Activated CD4-positive, alpha-beta T cell treated with anti-CD3 and anti-CD28 coated beads, Interleukin-10, Interleukin-2, amounts not matched to agents 100 ng/mL and 50 ng/mL, durations not matched to agents 16 hours and 8 hours (primary cell): ENCODE data around the gene VSTM2B.
"Not testable (repeated sequence)": the region's sequence is repeated elsewhere in the genome, so short reads cannot be mapped to it uniquely, and the experiment has no call there.

ENCODE experiments used
- DNase-seq: peaks from one replicate; pipeline ENCODE4 v3.0.0-alpha.2; 2020

Gene VSTM2B

DNA sequence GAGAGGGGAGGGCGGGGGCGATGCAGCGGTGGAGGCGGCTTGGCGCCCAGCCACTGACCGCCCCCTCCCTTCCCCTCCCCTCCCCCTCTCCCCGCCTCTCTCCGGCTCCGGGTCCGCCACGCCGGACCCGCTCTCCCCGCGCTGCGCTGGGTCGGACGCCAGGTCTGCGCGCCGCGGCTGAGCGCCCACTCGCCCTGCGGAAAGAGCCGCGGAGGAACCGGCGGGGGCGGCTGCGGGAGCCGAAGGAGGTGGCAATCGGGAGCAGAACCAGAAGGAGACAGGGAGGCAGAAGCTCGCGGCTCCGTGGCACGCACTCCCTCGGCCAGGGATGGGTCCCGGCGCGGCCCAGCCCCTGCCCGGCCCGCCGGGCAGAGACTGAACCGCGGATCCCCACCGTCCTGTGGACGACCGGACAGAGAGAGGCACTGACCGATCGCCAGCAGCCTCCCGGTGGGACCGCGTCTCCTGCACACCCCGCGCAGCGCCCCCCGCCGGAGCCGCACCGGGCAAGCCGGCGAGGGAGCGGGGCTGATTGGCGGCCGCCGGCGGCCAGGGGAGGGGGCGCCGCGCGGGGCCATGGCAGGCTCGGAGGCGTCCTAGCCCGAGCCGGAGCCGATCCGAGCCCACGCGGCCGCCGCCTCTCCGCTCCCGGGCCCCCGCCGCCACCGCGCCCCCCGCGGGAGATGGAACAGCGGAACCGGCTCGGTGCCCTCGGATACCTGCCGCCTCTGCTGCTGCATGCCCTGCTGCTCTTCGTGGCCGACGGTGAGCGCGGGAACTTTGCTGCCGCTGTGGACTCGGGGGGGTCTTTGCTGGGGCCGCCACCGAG, at the start of gene VSTM2B:
Gene VSTM2B (plus strand): TSS at position 94 of the 829 bp plus-strand sequence. CDS start 590 bp downstream, at position 684.
- DNase-seq = no peak

DNA sequence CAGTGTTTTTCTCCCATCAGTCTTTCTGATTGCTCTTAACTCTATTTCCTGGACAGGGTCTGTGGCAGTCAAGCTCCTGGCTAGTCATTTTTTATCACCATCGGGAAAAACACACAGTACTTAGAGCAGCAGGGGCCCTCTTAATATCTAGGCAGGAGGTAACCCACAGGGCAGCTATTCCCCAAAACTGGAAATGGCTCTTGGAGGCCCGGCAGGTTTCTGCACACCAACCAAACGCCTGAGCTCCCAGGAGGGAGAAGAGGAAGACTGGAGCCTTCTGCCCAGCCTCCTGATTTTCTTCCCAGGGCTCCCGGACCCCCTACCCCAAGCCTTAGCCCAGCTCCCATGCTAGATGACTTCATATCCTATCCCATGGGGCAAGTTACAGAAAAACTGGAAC, 49.3 kb upstream of the VSTM2B start:
- DNase-seq = no peak

DNA sequence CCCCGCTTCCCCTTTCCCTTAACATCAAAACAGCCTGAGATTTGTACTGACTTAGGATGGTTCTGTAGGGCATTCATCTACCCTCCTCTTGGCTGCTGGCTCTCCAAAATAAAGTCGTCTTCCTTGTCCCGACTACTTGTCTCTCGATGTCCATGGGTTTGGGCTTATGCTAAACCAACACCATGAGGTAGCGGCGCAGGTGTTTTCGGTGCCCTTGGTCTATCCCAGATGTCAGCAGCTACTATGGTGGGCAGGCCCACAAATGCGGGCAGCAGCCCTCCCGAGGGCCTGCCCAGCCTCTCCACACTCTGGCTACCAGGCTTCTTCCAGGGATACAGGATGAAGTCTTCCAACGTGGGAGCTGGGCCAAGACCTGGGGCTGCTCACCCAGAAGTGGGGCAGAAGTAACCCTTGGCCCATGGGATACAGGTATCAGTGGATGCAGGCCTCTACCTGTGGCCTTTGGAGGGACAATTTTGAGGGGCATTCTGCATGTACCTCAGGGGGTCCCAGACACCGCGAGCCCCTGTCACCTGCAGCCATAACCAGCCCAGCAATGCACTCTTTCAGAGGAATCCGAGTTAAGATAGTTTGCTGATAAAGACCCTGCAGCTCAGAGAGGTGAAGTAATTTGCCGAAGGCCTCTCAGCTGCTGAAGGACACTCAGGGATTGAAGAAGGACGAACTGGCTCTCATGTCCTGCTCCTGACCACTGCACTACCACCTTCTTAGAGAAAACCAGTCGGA, 47.8 kb upstream of the VSTM2B start:
- no peak for DNase-seq

DNA sequence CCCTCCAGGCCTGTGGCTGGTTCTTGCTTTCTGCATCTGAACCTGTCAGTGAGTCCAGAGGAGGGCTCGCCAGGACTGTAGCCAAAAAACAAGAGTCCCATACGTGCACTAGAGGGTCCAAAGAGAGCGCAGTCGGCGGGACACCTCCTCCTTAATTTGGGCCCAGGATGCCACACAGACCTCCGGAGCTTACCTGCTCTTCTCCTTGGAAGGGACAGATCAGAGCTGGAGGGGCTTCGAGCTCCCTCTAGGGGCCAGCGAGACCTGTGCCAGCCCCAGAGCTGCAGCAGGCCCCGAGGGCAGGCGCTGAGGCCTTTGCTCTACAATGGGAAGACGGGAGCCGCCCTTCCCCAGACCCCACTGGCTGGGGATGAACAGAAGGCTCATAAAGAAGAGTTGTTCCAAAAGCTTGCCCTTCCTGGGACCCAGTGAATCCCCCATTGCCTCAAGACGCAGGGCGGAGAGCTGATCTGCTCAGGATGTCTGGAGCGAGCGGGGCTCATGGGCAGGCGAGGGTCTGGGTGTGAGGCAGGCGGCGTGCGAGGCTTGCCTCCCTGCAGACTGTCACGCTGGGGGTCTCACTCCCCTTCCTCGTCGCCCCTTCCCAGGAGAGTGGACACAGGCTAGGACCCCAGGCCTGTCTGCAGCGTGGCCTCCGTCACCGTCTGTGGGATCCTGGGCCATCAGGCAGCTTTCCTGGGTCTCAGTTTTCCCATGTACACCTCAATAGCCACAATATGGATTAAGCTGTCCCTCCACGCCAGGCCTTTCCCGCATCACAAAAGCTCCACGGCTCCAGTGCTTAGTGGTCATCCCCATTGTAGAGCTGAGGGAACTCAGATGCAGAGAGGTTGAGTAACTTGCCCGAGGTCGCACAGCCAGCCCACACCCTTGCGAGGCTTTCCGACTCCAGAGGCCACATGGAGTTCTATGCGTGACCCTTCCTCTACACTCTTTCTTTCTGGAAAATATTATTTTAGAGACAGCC, 46.9 kb upstream of the VSTM2B start:
- peak; percentile 43 for DNase-seq

DNA sequence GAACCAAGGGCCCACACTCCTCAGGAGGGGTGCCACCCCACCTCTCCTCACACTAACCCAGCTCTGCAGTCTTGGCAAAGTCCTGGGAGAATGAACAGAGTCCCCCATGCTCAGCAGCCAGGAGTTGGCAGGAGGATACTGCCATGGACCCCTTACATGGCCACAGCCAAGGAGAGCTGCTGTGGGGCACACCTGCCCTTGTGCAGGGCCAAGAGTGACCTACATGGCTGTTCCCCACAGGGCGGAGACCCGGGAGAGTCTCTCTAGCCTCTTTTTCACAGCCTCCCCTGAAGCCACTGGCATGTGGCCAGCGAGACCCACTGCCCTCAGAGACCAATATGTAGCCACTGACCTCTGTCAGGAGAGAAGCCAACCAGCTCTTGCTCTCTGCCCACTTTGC, 45.9 kb upstream of the VSTM2B start:
- DNase-seq = no peak

DNA sequence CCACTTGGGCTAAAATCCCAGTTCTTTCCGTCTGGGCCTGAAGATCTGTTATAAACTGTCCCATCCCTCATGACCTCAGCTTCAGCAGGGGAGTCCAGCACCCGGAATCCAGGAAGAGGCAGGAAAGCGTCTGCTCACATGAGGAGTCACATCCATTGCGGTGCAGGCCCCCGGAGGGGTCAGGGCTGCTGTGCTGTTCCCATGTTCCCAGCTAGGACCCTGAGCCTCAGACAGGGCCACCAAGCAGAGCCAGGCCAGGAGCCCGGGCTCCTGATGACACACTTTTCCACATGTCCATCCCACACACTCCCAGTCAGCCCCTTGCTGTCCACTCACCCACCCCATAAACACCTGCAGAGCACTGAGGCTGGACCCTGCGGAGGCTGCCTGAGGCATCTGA, 45.3 kb upstream of the VSTM2B start:
- DNase-seq = no peak

DNA sequence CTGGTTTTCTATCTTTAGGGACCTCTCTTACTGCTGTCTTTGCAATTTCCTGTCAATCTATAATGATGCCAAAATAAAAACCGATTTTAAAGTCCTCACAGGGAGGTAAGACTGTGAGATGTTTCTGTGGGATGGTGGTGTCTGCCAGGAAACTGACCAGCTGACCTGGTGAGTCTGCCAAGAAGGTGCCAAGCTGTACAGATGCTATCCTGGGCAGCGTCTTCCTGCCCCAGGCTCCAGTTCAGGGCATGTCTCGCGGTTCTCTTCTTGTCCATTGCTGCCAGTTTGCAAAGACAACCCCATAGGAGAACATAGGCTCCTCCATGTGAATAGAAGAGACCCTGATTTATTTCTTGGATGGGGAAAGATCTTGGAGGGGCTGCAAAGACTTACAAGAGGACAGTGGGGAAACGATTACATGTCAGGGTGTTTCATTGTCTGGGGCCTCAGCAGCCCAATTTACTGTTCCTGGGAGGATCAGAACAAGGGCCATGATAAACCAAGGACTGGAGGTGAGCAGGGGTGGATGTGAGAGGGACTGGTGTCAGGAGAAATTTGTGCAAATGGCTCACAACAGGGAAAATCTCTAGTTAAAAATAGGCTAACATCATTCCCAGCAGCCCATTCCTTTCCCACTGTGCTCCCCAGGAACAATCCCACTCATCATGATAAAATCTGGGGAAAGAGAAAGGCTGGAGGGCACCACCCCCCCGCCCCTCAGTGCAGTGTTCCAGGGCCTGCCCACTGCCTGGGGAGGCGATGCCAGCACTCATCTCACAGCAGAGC, 42.7 kb upstream of the VSTM2B start:
- no peak for DNase-seq

DNA sequence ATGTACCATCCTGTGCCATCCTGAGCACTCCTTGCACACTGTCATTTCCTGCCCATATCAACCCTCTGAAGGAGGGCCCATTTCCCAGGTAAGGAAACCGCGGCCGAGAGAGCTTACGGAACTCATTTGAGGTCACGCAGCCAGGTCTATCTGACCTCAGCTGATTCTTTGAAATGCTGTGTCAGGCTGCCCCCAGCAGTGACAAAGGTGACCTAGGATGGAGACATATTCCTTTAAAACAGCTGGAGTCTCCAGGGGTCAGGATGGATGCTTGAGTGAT, 42.2 kb upstream of the VSTM2B start:
- DNase-seq = no peak

DNA sequence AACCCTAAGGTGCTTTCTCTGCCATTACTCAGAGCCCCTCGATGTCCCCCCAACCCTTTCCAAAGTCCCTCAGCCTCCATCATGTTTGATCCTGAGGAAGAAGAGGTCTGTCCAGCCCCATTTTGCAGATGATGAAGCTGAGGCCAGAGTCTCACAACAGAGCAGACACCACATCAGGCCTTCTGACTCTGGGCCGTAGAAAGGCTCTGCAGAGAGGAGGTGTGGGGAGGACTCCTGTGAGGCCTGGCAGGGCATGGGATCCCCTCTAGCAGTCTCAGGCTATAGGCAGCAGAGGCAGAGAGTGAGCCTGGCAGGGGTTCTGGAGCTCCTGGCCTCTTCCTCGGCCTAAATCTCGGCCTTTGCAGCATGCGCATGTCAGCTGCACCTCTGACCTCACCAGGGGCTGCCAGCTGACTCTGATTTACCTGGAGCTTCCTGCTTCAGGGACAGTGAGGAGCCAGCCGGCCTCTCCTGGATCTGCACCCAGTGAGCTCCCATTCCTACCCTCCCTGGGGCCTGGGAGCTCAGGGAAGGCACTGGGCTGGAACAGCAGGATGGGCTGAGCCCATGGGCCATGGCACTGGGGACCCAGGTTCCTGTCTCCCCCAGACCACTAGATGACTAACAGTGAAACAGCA, 41.7 kb upstream of the VSTM2B start:
- DNase-seq = no peak

DNA sequence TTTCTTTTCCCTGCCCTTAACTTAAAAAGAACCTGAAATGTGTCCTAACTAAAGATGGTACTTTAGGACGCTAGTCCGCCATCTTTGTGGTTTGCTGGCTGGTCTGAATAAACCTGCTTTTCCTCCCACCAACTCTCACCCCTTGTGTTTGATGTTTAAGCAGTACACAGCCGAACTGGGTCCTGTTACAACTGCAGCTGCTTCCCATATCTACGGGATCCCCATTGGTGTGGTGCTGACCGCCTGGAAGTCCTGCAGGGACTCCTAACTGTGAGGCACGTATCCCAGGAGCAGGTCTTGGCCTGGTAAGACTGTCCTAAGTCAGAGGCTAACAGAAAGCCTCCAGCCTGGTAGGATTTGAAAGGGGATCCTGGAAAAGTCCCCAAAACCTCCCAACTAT, 40.9 kb upstream of the VSTM2B start:
- DNase-seq = no peak

DNA sequence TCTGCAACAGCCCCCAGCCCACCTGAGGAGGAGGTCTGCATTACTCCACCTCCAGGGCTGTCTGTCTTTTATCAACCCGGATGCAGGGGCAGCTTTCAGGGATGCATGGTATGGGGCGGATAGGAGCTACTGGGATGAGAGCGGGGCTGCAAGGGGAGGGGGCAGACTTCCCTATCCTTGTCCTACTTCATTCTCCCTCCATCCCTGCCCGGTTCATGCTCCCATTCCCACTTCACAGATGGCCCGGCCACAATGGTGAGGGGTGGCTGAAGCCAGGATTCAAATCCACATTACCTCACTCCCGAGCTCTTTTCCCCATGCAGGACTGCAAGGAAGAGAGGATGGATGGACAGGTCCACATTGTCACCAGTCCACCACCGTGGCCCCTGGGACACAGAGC, 40.5 kb upstream of the VSTM2B start:
- no peak for DNase-seq

DNA sequence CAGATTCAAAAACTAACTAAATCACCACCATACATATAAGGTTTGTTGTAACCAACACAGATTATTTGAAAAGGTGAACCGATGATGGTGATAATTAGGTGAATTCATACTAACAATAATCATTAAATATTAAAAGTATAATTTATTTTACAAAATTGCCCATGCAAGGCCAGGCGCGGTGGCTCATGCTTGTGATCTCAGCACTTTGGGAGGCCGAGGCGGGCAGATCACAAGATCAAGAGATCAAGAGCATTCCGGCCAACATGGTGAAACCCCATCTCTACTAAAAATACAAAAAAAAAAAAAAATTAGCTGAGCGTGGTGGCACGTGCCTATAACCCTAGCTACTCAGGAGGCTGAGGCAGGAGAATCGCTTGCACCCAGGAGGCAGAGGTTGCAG, 38.8 kb upstream of the VSTM2B start:
- not testable (repeated sequence) for DNase-seq

DNA sequence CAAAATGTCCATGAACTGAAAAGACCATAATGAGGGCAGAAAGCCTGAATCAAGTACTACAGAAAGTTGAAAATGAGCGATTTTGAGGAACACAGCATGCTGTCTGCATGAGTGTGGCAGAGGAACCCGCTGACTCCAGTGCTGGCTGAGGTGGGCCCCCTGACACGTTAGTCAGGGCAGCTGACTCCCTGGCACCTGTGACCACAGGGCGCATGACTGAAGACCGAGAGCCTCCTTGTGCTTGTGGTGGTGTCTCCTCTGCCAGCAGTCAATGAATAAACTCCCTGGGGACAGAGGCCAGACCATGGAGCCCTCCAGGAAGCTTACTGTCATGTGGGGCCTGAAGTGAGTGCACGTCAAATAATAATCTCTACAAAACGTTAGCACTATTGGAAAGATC, 38.4 kb upstream of the VSTM2B start:
- no peak for DNase-seq

DNA sequence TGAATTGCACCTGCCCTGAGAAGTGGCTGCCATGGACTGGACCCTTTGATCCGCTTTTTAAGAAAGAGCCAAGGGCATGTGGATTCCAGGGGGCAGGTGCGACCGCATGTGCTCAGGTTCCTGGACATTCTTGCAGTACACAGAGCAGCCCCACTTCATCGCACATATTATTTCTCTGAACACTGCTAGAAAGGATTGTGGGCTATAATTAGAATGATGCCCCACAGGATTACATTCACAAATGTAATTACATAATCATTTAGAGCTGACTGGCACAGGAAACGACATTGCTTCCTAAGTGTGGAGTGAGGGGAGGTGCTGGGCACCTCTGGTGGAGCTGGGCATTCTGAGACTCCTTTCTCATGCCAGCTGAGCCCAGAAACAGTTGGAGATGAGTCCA, 37.5 kb upstream of the VSTM2B start:
- no peak for DNase-seq

DNA sequence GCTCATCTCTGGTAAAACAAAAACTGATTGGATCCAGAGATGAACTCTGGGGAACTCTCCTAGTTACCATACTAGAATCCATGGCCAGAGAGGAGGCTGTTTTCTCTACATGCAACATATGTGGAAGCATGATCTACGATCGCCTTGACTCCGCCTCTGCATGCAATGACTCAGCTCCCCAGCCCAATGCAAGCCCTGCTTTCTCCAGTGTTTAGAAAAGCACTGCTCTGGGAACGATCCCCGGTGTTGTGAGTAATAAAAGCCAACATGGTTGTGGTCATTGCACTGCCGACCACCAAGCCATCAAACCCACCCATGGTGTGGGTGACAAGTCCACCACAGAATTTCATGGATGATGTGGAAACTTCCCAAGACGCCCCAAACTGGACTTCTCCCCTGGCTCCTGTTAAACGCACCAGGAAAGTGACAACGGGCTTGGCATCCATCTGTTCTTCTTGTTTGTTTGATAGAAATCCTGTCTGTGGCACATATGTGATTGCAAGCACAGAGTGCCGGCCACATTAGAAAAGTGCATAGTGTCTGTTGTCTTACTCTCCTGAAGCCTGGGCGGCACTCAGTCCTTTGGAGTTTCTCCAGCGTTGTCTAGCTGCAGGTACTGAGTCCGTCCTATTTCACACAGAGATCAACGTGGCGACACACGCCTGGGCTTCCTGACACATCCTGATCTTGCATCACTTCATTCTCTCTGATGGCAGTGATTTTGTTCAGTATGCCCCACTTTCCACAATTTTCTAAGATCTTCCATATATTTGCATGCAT, 36.4 kb upstream of the VSTM2B start:
- DNase-seq = no peak

DNA sequence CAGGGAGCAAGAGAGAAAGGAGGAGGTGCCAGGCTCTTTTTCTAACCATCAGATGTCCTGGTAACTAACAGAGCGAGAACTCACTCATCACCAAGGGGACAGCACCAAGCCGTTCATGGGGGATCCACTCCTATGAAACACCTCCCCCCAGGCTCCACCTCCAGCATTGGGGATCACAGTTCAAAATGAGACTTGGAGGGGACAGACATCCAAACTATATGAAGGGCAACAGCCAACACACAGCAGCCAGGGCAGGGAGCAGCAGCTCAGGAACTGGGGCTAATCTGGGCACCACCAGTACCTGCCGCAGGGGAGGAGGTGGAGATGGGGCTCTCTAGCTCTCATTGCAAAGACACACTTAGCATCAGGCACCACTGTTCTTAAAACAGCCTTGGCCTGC, 34.3 kb upstream of the VSTM2B start:
- DNase-seq = no peak

DNA sequence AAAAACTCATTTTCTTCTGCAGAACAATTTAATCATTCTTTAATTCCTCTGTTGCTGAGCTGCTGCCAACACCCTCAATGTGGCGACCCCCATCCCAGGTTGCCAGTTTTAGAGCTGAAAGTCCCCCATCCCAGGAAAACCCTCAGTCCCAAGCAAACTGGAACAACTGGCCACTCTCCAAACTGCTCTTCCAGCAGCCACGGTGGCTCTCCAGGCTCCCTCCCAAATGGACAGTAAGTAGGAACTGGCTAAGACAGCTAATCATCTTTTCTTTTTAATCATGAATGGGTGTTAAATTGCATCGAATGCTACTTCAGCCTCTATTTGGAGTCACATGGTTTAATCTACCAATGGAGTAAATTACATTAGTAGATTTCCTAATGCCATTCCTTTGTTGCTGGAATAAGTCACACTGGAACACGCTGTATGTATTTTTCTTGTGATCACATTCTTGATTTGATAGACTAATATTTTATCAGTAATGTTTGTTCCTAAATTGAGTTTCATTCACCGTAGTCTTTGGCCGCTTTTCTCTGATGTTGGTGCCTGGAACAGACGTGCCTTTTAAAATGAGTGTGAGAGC, 33.7 kb upstream of the VSTM2B start:
- DNase-seq = no peak

DNA sequence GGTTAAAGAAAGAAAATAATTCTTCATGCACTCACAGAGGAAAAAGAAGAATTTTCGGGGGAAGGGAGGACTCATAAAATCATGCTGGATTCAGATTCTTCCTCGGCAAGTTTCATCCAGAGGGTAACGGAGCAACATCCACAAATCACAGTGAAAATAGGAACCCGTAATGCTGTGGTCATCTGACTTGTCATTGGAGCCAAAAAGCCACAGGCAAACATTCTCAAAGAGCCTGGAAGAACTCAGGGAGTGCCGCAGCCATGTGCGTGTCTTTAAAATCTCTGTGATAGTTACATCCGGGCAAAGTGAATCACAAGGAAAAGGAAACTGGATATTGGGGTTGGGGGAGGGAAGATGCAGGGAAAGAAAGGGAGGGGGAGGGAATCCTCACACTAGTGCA, 33.0 kb upstream of the VSTM2B start:
- no peak for DNase-seq

DNA sequence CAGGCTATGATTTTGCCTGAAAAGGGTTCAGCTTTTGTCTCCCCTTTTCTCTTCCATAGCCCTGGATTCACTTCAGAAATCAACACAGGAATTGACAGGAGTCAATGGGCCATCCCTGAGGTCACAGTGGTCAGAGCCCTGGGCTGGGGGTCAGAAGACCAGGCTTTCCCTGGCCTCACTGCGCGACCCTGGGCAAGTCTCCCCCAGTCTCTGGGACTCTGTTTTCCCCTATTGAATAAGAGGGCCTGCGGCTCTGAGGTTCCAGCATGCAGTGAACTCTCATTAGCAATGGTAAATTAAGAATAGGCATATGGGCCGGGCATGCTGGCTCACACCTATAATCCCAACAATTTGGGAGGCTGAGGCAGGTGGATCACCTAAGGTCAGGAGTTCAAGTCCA, 30.7 kb upstream of the VSTM2B start:
- DNase-seq = no peak

DNA sequence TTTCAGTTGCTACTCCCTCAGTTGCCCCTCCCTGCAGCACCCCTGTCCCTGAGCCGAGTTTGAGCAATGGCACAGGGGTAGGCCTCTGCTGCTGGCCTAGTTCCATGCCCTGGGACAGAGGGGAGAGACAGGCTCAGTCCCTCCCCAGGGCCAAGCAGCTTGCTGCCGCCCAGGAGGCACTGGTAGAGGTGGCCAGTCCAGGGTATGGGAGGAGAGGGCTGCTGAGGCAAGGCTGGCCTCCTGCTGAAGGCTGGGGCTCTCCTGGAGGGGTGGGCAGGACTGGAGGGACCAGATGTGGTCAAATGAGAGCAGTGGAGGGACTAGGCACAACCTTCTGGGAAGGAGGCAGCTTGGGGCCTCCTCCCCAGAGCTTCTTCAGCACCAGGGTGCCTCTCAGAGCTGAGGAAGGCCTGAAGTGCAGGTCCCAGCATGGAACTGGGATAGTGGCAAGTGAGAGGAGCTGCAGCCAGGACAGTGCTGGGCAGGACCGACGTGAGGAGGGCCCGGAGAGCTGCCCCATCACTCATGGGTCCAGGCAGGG, 29.8 kb upstream of the VSTM2B start:
- no peak for DNase-seq

DNA sequence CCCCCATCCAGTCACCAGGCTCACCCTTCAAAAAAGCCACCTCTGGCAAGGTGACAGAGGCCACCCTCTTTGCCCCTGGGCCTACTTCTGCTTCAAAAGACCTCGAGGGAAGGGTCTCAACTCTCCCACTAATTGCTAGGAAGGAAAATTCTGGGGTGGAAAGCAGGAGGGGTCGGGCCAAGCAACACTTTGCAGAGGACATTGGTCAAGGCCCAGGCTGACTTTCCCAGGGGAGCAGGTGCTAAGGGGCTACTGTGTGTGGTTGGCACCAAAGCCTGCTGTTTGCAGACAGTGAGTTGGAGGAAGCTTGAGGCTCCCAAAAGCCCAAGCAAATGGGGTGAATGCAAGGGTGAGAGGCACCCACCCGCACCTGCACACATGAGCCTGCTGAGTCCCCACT, 28.6 kb upstream of the VSTM2B start:
- DNase-seq = no peak
